ENCODE measurements around the gene NCLN.
"Not testable (repeated sequence)": the region's sequence is repeated elsewhere in the genome, so short reads cannot be mapped to it uniquely, and the experiment has no call there.

NCLN gene, protein sequence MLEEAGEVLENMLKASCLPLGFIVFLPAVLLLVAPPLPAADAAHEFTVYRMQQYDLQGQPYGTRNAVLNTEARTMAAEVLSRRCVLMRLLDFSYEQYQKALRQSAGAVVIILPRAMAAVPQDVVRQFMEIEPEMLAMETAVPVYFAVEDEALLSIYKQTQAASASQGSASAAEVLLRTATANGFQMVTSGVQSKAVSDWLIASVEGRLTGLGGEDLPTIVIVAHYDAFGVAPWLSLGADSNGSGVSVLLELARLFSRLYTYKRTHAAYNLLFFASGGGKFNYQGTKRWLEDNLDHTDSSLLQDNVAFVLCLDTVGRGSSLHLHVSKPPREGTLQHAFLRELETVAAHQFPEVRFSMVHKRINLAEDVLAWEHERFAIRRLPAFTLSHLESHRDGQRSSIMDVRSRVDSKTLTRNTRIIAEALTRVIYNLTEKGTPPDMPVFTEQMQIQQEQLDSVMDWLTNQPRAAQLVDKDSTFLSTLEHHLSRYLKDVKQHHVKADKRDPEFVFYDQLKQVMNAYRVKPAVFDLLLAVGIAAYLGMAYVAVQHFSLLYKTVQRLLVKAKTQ

DNA sequence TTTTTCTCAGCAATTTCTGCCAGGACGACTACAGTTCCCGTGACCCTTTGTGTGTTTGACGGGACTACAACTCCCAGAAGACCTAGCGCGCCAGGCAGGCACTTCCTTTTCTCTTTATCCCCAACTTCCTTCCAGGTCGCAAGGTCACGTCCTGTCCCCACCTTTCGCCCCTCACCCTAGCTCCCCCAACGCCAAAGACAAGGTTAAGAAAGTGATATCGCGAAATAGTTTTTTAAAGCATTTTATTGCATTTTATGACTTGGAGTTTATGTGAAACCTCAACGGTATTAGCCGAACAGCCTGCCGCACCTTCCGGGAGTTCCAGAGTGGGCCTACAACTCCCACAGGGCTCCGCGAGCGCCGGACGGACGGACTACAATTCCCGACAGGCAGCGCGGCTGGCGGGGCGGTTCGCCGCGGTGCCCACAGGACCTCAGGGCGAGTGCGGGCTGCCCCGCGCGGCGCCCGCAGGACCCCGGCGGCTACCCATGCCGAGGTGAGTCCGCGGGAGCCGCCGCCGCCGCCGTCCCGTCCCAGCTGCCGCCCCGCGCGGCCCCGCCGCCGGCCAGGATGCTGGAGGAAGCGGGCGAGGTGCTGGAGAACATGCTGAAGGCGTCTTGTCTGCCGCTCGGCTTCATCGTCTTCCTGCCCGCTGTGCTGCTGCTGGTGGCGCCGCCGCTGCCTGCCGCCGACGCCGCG lies at the start of gene NCLN:
Gene NCLN, plus strand, starts transcription at position 470 of the 699 bp plus-strand sequence. Its CDS starts 101 bp downstream, at position 571.
- DNase-seq = peak; percentile 93 to 94

DNA sequence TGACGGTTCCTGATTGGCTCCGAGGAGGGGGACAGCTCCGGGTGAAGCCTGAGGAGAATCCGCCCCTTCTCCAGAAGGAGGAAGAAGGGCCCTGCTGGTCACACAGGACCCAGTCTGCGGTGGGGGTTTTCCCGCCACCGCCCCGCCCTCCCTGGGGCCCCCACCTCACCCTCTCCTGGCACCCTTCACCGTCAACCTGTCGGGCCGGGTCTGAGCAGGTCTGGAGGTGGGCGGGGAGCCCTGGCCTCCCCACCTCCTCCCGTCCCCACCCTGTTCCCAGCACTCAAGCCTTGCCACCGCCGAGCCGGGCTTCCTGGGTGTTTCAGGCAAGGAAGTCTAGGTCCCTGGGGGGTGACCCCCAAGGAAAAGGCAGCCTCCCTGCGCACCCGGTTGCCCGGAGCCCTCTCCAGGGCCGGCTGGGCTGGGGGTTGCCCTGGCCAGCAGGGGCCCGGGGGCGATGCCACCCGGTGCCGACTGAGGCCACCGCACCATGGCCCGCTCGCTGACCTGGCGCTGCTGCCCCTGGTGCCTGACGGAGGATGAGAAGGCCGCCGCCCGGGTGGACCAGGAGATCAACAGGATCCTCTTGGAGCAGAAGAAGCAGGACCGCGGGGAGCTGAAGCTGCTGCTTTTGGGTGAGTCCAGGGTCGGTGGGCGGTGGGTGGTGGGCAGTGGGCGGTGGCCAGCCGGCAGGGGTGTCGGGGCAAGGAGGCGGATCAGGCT lies 49.6 kb upstream of the NCLN start, which contains the start of gene GNA15:
Gene GNA15, plus strand, starts transcription at position 73 of the 723 bp plus-strand sequence. Its CDS starts 418 bp downstream, at position 491.
- DNase-seq = peak; percentile 70 to 79

DNA sequence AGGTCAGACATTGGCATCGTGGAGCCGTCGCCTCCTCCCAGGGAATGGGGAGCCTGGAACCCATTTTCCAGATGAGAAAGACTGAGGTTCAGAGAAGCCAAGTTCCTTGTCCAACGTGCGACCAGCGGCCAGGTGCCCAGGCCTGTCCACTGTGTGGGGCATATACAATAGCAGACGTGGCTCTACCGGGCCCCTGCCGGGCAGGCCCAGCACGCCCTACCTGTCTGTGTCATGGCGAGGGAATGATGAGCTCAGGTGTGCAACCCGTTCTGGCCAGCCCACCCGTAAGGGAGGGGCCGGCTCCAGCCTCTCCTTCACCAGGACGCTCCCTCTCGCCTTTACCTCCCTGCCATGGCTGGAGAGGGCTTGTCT lies 49.1 kb upstream of the NCLN start:
- no peak for DNase-seq

DNA sequence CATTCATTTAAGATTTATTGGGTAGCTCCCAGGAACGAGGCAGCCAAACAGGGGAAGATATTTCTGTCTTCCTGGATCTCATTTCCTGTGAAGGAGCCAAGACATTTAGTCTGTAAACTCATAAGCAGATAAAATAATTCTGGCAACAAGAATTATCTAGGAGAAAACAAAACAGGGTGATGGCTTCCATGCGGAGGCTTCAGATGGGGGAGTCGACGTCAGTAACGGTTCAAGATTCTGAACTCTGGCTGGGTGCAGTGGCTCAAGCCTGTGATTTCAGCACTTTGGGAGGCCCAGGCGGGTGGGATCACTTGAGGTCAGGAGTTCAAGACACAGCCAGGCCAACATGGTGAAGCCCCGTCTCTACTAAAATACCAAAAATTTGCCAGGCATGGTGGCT lies 48.6 kb upstream of the NCLN start:
- no peak for DNase-seq

DNA sequence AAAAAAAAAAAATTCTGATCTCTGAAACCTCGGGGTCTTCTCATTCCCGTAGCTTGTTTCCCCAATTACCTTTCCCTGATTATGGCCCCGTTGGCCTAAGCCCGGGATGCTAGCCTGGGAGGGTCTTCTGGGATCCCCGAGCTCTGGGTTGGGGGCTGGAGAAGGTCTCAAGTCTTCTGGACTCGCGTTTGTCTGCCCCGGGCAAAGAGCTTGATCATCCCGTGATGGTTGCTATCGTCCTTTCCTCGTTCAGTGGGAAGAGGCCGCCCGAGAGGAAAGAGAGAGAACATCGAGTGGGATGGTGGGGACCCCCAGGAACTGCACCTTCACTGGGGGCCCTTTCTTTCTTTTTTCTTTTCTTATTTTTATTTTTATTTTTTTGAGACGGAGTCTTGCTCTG lies 47.5 kb upstream of the NCLN start:
- DNase-seq = no peak

DNA sequence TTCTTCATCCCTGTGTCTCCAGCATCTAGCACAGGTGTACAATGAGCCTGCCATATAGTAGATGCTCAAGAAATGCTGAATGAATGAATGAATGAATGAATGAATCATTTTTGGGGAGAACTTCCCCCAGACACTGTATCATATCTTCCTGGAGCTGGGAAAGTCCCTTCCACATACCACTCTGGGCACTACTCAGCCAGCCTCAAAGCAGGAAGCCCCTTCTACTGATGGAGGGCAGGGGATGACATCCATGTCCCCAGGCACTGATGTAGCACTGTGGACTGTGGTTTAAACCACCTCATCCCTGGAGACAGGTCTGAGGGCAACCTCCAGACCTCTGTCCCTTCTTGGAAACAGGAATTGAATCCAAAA lies 45.1 kb upstream of the NCLN start:
- DNase-seq = no peak

DNA sequence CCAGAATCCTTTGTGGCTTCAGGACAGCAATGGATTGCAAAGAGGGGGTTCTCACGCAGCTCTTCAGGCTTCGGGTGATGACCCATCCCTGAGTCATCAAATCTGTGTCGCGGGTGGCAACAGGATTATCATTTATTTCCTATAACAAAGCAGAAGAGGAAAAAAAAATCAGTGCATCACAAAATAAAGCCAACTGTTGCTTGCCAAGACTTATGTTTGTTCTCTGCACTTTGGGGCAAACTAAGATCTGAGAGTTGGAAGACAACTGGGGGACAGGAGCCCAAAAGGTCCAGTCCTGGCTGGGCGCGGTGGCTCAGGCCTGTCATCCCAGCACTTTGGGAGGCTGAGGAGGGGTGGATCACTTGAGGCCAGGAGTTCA lies 43.4 kb upstream of the NCLN start:
- DNase-seq = no peak

DNA sequence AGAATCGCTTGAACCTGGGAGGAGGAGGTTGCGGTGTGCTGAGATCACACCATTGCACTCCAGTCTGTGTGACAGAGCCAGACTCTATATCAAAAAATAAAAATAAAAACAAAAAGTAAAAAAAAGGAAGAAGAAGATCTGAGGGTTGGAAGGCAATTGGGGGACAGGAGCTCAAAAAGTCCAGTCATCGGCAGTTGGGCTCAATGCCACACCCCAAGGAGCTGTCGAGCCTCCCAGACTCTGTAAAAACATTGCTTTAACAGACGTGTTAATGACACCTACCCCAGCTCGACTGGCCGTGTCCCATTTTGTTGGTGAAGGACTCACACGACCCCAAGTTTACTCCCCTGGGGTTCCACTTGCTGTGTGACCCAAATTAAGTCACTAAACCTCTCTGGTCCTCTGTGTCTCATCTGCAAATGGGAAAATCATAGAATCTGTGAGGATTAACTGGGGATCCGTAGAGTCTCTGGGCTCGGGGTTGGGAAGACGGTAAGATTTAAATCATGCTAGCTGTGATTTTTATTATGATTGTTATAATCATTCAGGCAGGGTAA lies 42.9 kb upstream of the NCLN start:
- peak in 1 of 2 donors; percentile 34 for DNase-seq

DNA sequence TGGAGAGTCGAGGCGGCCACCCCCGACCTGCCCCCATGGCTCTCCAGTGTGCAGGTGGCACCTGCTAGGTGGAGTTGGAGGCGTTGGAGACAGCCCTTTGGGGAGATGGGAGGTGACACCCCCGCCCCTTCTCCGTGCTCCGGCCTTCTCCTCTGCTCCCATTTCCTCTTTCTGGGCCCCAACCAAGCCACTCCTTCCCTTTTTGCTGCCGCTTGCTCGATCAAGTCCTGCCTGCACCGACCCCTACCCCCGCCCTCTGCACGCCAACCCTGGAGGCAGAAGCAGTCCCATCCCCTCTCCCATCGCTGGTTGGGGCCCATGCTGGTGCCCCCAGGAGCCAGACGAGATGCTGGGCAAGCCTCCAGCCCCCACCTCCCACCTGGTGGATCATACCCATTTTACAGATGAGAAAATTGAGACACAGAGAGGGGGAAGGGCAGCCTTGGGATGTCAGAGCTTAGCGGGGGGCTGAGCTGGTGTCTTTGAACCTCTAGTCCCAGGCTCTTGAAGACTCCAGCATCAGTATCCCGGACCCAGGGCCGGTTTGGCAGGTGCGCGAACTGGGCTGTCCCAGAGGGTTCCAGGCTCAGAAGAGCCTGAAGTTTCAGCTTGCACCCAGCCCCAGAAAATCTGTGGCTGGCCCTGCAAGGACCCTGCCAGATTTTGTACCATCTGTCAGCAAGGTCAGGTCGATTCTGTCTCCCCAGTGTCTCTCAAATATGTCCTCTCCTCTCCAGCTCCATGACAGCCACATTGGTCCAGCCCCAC lies 39.6 kb upstream of the NCLN start:
- DNase-seq = peak in 1 of 2 donors; percentile 51

DNA sequence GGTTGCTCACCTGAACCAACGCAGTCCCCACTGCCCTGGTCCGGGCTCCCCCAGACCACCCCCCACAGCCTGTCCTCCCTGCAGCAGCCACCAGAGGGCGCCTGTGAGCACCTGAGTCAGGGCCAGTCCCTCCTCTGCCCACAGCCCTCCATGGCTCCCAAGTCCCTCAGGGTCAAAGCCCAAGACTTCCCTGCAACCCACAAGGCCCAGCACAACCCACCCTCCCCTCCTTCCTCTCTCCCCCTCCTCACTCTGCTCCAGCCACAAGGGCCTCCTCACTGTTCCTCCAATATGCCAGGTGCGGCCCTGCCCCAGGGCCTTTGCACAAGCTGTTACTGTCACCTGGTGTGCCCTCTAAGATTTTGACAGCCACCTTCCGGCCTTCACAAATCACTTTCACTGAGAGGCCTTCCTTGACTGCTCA lies 39.0 kb upstream of the NCLN start:
- peak; percentile 56 to 68 for DNase-seq

DNA sequence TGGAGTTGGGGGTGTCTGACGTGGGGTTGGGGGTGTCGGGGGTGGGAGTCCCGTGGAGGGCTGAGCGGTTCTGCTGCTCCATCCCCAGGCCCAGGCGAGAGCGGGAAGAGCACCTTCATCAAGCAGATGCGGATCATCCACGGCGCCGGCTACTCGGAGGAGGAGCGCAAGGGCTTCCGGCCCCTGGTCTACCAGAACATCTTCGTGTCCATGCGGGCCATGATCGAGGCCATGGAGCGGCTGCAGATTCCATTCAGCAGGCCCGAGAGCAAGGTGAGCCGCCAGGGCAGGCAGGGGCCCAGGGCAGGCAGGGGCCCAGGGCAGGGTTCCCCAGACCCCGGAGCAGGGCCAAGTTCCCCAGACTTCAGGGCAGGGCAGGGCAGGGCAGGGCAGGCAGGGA lies 37.2 kb upstream of the NCLN start:
- DNase-seq = no peak

DNA sequence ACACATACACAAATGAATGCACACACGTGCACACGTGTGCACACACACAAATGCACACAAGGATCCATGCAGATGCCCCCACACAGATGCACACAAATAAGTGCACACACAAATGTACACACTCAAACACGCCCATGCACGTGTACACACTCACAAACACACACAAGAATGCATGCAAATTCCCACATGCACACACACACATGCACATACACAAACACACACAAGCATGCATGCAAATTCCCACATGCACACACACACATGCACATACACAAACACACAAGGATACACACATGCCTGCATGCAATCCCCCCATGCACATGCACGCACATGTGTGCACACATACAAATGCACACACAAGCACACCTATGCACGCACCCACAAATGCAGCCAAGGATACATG lies 36.6 kb upstream of the NCLN start:
- DNase-seq = no peak

DNA sequence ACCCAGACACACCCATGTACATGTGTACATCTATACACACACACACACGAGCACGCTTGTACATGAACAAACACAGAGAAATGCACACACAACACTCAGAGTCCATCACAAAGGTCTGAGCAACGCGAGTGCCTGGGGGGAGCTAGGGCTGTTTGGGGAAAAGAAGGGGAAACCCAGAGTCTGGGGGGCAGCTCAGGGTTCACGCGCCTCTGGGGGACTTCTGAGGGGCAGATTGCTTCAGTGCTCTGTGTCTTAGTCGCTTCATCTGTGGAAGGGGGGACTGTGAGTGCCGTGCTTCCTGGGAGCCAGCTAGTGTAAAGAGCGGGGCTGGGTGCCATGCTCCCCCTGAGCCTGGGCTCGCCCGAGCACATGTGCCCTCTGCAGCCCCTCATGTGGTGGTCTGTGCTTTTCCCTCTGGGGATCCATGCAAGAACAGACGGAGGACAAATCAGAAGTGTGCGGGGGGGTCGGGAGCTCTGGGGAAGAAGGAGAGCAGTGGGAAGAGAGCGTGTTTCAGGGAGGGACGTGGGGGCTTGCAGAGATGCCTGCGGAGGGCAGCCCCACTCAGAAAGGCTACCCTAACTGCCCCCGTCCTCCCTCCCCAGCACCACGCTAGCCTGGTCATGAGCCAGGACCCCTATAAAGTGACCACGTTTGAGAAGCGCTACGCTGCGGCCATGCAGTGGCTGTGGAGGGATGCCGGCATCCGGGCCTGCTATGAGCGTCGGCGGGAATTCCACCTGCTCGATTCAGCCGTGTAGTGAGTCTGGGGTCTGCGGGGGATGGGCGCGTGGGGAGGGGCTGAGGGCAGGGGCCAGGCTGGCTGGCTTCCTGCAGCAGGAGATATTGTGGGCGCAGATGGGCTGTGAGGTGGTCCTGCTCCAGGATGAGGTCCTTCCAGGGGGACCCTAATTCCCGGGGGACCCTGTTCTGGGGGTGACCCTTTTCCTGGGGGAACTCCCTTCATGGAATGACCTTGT lies 35.9 kb upstream of the NCLN start:
- no peak for DNase-seq

DNA sequence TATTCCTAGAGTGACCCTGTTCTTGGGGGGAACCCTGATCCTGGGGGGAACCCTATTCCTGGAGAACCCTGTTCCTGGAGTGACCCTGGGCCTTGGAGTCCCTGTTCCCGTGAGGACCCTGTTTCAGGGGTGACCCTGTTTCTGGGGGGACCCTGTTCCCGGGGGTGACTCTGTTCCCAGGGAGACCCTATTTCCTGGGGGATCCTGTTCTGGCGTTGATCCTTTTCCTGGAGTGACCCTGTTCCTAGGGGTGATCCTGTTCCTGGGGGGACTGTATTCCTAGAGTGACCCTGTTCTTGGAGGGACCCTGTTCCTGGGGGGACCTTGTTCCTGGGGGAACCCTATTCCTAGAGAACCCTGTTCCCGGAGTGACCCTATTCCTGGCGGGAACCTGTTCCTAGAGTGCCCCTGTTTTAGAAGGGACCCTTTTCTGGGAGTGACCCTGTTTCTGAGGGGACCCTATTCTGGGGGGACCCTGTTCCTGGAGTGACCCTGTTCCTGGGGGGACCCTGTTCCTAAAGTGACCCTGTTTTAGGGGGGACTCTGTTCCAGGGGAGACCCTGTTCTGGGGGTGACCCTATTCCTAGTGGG lies 34.9 kb upstream of the NCLN start:
- DNase-seq = no peak

DNA sequence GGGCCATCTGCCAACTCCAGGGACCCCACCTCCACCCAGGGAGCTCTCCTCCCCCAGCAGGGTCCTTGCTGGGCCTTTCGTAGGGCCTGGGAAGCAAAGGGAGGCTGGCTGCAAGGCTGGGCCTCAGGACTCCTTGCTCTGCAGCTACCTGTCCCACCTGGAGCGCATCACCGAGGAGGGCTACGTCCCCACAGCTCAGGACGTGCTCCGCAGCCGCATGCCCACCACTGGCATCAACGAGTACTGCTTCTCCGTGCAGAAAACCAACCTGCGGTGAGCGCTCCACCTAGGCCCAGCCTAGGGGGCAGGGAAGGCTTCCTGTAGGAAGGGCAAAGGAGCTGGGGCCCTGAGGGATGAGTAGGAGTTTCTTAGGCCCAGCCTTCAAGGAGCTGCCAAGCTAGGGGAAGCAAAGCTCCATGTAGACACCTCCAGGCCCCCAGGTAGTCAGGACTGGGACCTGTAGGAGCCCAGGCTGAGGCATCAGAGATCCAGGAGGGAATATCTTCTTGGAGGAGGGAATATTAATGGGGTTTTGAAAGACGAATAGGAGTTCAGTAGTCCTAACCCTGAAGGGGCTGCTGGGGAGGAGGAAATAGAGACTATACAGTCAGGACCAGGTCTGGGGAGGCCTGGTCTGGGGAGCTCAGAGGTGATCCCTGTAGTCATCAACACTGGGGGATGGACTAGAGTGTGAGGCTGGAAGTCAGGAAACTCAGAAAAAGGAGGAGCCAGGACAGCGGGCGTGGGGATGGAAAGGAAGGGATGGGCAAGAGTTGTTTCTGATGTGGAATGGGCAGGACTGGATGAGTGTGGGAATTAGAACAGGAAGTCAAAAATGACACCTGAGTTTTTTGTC lies 33.9 kb upstream of the NCLN start:
- no peak for DNase-seq

DNA sequence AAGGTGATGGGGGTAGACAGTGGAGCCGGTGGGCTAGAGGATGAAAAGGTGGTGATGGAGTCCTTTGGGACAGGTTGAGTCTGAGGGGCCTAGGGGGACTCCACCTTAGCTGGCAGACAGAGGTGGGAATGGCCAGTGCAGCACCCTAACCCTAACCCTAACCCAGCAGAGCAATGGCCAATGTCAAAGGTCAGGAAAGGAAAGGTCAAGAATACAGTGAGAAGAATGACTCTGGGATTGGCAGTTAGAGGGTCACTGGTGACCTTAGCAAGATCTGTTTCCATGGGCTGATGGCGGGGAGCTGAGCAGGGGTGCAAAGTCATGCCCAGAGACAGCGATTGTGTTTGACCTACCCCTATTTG lies 33.3 kb upstream of the NCLN start:
- DNase-seq = no peak

DNA sequence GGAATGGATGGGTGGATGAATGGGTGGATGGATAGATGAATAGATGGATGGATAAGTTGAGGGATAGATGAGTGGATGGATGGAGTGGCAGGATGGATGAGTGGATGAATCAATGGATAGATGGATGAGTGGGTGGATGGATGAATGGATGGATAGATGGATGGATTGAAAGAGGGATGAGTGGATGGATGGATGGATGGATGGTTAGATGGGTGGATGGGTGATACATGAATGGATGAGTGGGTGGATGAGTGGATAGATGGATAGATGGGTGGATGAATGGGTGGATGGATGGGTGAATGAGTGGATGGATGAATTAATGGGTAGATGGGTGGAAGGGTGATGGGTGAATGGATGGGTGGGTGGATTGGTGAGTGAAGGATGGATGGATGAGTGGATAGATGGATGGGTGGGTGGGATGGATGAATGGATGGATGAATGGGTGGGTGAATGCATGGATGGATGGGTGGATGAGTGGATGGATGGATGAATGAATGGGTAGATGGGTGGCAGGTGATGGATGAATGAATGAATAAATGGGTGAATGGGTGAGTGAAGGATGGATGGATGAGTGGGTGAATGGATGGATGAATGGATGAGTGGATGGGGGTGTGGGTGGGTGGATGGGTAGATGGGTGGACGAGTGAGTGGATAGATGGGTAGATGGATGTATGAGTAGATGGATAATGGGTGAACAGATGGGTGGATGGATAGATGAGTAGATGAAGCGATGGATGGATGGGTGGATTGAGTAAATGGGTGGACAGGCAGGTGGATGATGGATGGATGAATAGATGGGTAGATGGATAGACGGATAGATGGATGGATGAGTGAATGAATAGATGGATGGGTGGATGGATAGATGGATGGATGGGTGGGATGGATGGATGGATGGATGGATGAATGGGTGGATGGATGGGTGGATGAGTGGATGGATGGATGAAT lies 32.2 kb upstream of the NCLN start:
- no peak for DNase-seq

DNA sequence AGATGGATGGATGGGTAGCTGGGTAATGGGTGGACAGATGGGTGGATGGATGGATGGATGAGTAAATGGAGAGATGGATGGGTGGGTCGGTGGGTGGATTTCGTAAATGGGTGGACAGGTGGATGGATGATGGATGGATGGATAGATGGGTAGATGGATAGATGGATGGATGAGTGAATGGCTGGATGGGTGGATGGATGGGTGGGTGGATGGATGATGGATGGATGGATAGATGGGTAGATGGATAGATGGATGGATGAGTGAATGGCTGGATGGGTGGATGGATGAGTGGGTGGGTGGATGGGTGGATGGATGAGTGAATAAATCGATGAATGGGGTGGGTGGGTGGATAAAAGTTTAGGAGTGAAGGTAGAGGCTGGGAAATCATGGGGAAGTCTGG lies 31.3 kb upstream of the NCLN start:
- DNase-seq = not testable (repeated sequence)

All from CD4-positive, alpha-beta T cell treated with Interleukin-1 beta for 1 hour (primary cell).